Caco-2 (cell line): ENCODE results near the gene SFXN3. TPM values are rescaled to one million over a fixed set of nuclear protein-coding genes. Genes with fewer than 3 reads are reported as not detected.
A peak's percentile ranks its signal among the peaks of the same experiment; 100 is the strongest.

Experiments used
- BruUV-seq: library from RNA; stranded (reverse); fragments of 400-500 nt; replicated peaks from 2 replicates; lab custom pipeline; 2021; lab: Mats Ljungman, UMichigan
- CTCF ChIA-PET: fragments of 300-600 bp; sonication (Branson Sonifier 250); formaldehyde crosslinking; loops from one replicate; lab custom pipeline; 2022; ENCODE audit warnings: antibody characterized with exemption; lab: Charles Lee
- POLR2A ChIA-PET: fragments of 300-600 bp; sonication (Branson Sonifier 250); formaldehyde crosslinking; loops from one replicate; lab custom pipeline; 2022; ENCODE audit warnings: antibody characterized with exemption; lab: Charles Lee
- DNase-seq, 2 experiments: peaks; one replicate each; pipeline versions ENCODE4 v3.0.0 to v3.0.0-alpha.2; 2020 to 2022
- H3K27me3 ChIP-seq: replicated peaks from 2 replicates; pipeline ENCODE4 v1.6.0; 2011; ENCODE audit warnings: low read length; ENCODE audit not compliant: control insufficient read depth, insufficient read depth
- H3K36me3 ChIP-seq: 2 replicates; pipeline ENCODE4 v1.5.1; 2011; ENCODE audit warnings: low read length; ENCODE audit not compliant: control insufficient read depth, insufficient read depth
- H3K4me1 ChIP-seq: fragments of 250-450 bp; sonication (Bioruptor Pico); 2 replicates; pipeline ENCODE4 v1.5.1; 2020; ENCODE audit warnings: mild to moderate bottlenecking
- H3K4me3 ChIP-seq: 2 replicates; pipeline ENCODE4 v1.5.1; 2011; ENCODE audit warnings: low read depth, mild to moderate bottlenecking, control low read depth, low read length
- H3K9me3 ChIP-seq: fragments of 250-450 bp; sonication (Bioruptor Pico); 2 replicates; pipeline ENCODE4 v1.5.1; 2020; ENCODE audit warnings: mild to moderate bottlenecking, moderate library complexity
- H3K27ac Mint-ChIP-seq: one replicate; pipeline ENCODE4 v1.8.0; 2022; ENCODE audit warnings: mixed read lengths; ENCODE audit not compliant: unreplicated experiment
- H3K27me3 Mint-ChIP-seq: one replicate; pipeline ENCODE4 v1.8.0; 2022; ENCODE audit warnings: mixed read lengths; ENCODE audit not compliant: insufficient read depth, unreplicated experiment
- H3K36me3 Mint-ChIP-seq: one replicate; pipeline ENCODE4 v1.8.0; 2022; ENCODE audit warnings: mild to moderate bottlenecking, mixed read lengths; ENCODE audit not compliant: insufficient read depth, unreplicated experiment
- H3K4me1 Mint-ChIP-seq: one replicate; pipeline ENCODE4 v1.8.0; 2022; ENCODE audit warnings: low read depth, mixed read lengths; ENCODE audit not compliant: unreplicated experiment
- H3K4me3 Mint-ChIP-seq: one replicate; pipeline ENCODE4 v1.8.0; 2022; ENCODE audit warnings: mild to moderate bottlenecking, moderate library complexity, mixed read lengths; ENCODE audit not compliant: unreplicated experiment
- H3K9me3 Mint-ChIP-seq: one replicate; pipeline ENCODE4 v1.8.0; 2022; ENCODE audit warnings: mixed read lengths; ENCODE audit not compliant: unreplicated experiment
- intact Hi-C: fragments of 100-400 bp; cut with micrococcal nuclease; formaldehyde crosslinking; loops from one replicate; pipeline ENCODE4 v1.10.0; 2022; ENCODE audit not compliant: unreplicated experiment
- total RNA-seq: library from RNA; stranded (reverse); gene quantifications from 2 replicates; pipeline ENCODE4 v1.2.3, GENCODE V29; 2022
- TF ChIP-seq, protein P1 (sequence below), 2 experiments: fragments of 200-600 bp in 1 of 2; IDR thresholded peaks; 1 replicate in 1 of 2; 2 replicates in 1 of 2; pipeline versions ENCODE4 v1.5.1 to v1.8.0; 2011 to 2022; ENCODE audit warnings: antibody characterized with exemption in 1 of 2, control low read depth in 1 of 2, inconsistent platforms in 1 of 2, low read depth in 1 of 2, low read length in 1 of 2, mild to moderate bottlenecking in 1 of 2, moderate library complexity in 1 of 2; ENCODE audit not compliant: insufficient read depth in 1 of 2, severe bottlenecking in 1 of 2, unreplicated experiment in 1 of 2

Gene SFXN3
- total RNA-seq, 1 experiment from 2014 or later = 23.4 TPM

DNA sequence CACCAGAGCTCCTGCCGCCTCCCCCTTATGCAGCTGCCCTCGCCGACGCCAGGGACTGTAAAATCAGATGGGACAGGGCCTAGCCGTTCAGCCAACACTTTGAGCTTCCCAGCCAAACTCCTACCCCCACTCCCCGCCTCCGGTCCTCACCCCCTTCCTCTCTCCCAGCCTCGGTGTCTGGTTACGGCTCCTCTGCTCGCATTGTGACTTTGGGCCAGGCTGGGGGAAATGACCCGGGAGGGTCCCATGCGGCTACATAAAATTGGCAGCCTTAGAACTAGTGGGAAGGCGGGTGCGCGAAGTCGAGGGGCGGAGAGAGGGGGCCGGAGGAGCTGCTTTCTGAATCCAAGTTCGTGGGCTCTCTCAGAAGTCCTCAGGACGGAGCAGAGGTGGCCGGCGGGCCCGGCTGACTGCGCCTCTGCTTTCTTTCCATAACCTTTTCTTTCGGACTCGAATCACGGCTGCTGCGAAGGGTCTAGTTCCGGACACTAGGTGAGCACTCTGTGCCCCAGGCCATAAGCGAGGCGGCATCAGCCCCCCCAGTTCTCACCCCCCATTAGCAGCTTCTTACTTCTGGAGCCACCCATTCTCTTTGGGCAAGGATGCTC lies 30.7 kb downstream of the SFXN3 start, which contains the start of gene KAZALD1:
Gene KAZALD1, plus strand, starts transcription at position 366 of the 608 bp plus-strand sequence. CDS start 604 bp downstream, outside the sequence.
- ChIA-PET POLR2A (interaction anchor here (0.5 to 2.6 kb wide), 13 partner anchors 8 to 715 kb away, joined by 3 to 24 read pairs (median 4); partner anchors contain the start of genes PDZD7, SCD and SFXN3), CTCF (interaction anchor here (0.7 to 3.5 kb wide), 12 partner anchors 10 to 81 kb away, joined by 3 to 33 read pairs (median 6); partner anchors contain the start of genes PDZD7 and SFXN3)
- Mint-ChIP-seq H3K36me3 (peaks cover 44% of the 10 kb centered on the region), H3K4me1 (peaks cover 22% of the 10 kb centered on the region), H3K27me3 (no peaks in the 10 kb centered on the region), H3K4me3 (peak within 1 kb of the TSS; percentile 98), H3K27ac (peak within 1 kb of the TSS; percentile 99), H3K9me3 (no peaks in the 10 kb centered on the region)
- Histone ChIP-seq H3K4me1 (peaks cover 37% of the 10 kb centered on the region), H3K9me3 (no peaks in the 10 kb centered on the region), H3K36me3 (no peaks in the 10 kb centered on the region; the same call in 1 of the 2 replicates), H3K4me3 (peak within 1 kb of the TSS; percentile 76), H3K27me3 (no peaks in the 10 kb centered on the region)
- TSS peak; percentile 59 for BruUV-seq
- peak; percentile 52 to 53 for DNase-seq
- TF ChIP-seq, protein P1, sequence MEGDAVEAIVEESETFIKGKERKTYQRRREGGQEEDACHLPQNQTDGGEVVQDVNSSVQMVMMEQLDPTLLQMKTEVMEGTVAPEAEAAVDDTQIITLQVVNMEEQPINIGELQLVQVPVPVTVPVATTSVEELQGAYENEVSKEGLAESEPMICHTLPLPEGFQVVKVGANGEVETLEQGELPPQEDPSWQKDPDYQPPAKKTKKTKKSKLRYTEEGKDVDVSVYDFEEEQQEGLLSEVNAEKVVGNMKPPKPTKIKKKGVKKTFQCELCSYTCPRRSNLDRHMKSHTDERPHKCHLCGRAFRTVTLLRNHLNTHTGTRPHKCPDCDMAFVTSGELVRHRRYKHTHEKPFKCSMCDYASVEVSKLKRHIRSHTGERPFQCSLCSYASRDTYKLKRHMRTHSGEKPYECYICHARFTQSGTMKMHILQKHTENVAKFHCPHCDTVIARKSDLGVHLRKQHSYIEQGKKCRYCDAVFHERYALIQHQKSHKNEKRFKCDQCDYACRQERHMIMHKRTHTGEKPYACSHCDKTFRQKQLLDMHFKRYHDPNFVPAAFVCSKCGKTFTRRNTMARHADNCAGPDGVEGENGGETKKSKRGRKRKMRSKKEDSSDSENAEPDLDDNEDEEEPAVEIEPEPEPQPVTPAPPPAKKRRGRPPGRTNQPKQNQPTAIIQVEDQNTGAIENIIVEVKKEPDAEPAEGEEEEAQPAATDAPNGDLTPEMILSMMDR (IDR thresholded peaks at IDR 0.05; ENCODE audit: insufficient read depth in 1 of 2, low read depth in 1 of 2, low read length in 1 of 2, severe bottlenecking in 1 of 2, unreplicated experiment in 1 of 2) = no peak
- intact Hi-C loops = loop anchor here (2.0 kb wide), 1 partner anchor 33 kb away; no protein-coding TSS in a partner anchor

DNA sequence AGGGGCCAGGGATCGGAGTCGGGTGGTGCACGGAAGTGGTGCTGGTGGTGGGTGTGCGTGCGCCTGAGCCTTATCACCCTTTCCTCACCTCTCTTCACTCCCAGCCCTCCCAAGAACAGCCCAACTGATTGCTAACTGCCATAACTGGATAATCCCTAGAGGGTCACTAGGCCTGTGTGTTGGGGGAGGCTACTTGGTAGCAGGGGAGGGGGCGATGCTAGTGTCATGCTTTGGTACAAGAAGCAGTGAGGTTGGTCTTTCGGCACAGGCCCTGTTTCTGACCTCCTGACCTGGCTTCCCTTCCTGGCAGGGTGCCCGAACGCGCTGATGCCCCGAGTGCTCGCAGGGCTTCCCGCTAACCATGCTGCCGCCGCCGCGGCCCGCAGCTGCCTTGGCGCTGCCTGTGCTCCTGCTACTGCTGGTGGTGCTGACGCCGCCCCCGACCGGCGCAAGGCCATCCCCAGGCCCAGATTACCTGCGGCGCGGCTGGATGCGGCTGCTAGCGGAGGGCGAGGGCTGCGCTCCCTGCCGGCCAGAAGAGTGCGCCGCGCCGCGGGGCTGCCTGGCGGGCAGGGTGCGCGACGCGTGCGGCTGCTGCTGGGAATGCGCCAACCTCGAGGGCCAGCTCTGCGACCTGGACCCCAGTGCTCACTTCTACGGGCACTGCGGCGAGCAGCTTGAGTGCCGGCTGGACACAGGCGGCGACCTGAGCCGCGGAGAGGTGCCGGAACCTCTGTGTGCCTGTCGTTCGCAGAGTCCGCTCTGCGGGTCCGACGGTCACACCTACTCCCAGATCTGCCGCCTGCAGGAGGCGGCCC lies 31.4 kb downstream of the SFXN3 start:
- Histone ChIP-seq H3K9me3 (no peaks in the 10 kb centered on the region), H3K4me1 (peaks cover 37% of the 10 kb centered on the region), H3K36me3 (no peaks in the 10 kb centered on the region; the same call in 1 of the 2 replicates), H3K4me3 (peak overlapping the region; percentile 76), H3K27me3 (no peaks in the 10 kb centered on the region)
- no TSS peak for BruUV-seq
- H3K36me3 Mint-ChIP-seq = peaks cover 49% of the 10 kb centered on the region
- peak overlapping the region; percentile 99 for H3K27ac Mint-ChIP-seq
- DNase-seq = peak; percentile 88 to 92
- ChIA-PET POLR2A (interaction anchor here (0.6 to 2.6 kb wide), 3 partner anchors 19 to 405 kb away, joined by 3 to 24 read pairs (median 4); no protein-coding TSS in a partner anchor), CTCF (interaction anchor here (0.6 to 3.5 kb wide), 11 partner anchors 11 to 548 kb away, joined by 3 to 33 read pairs (median 5); partner anchors contain the start of genes PDZD7 and SFXN3)
- intact Hi-C loops = no loop called here
- H3K9me3 Mint-ChIP-seq = no peaks in the 10 kb centered on the region
- peaks cover 22% of the 10 kb centered on the region for H3K4me1 Mint-ChIP-seq
- TF ChIP-seq, protein P1 (IDR thresholded peaks at IDR 0.05; ENCODE audit: insufficient read depth in 1 of 2, low read depth in 1 of 2, low read length in 1 of 2, severe bottlenecking in 1 of 2, unreplicated experiment in 1 of 2) = peak; percentile 71 to 78
- H3K27me3 Mint-ChIP-seq = no peaks in the 10 kb centered on the region
- peak overlapping the region; percentile 98 for H3K4me3 Mint-ChIP-seq
